Left lung (tissue), 10 donors: Measurements from ENCODE around the gene QRSL1. TPM values are rescaled to one million over a fixed set of nuclear protein-coding genes. Genes with fewer than 3 reads are reported as not detected.

Source experiments
- ATAC-seq: fragments of 200-7000 bp; cut with Tn5 transposase; one replicate; pipeline ENCODE4 v1.9.1; 2020; ENCODE audit warnings: moderate library complexity
- DNase-seq, 4 donors: peaks; one replicate each; pipeline ENCODE4 v3.0.0-alpha.2; 2013 to 2020
- H3K27ac ChIP-seq, 2 donors: fragments of 200-600 bp; sonication (generic) in 1 of 2; one replicate each; pipeline versions ENCODE4 v1.5.0 to v1.8.0; 2020 to 2021
- H3K27me3 ChIP-seq, 2 donors: fragments of 200-600 bp; sonication (generic) in 1 of 2; one replicate each; pipeline versions ENCODE4 v1.5.0 to v1.8.0; 2020 to 2021
- H3K36me3 ChIP-seq, 2 donors: fragments of 200-600 bp; sonication (generic) in 1 of 2; one replicate each; pipeline versions ENCODE4 v1.5.0 to v1.8.0; 2020 to 2021
- H3K4me1 ChIP-seq, 2 donors: fragments of 200-600 bp; one replicate each; pipeline ENCODE4 v1.8.0; 2021
- H3K4me3 ChIP-seq, 2 donors: fragments of 200-600 bp; sonication (generic) in 1 of 2; one replicate each; pipeline versions ENCODE4 v1.5.0 to v1.8.0; 2020 to 2021; ENCODE audit warnings: mild to moderate bottlenecking in 1 of 2
- H3K9me3 ChIP-seq, 2 donors: fragments of 200-600 bp; sonication (generic) in 1 of 2; one replicate each; pipeline versions ENCODE4 v1.5.0 to v1.8.0; 2020 to 2021
- intact Hi-C, 2 donors: fragments of 100-400 bp; cut with DNase I; formaldehyde crosslinking; loops; one replicate each; pipeline versions ENCODE4 v1.11.2 to v1.14.2; 2022
- polyA plus RNA-seq, 6 donors: library from polyadenylated mRNA; unstranded; fragments of 120-200 nt; gene quantifications; one replicate each; pipeline ENCODE4 v1.2.1, GENCODE V29; 2013; ENCODE audit not compliant: insufficient read length in 6 of 6
- total RNA-seq, 2 donors: library from RNA; stranded (reverse); fragmentation: NEBNext Ultra II Directional; extraction: Animal tissue kit (Norgen Biotek cat#: 25700); gene quantifications; one replicate each; pipeline ENCODE4 v1.2.1, GENCODE V29; 2021
- TF ChIP-seq, protein P1 (sequence below), 2 donors: fragments of 200-600 bp; sonication (generic) in 1 of 2; IDR thresholded peaks; one replicate each; pipeline versions ENCODE4 v1.5.0 to v1.8.0; 2021; ENCODE audit warnings: antibody characterized with exemption in 2 of 2
- donor health status: DM: no; HTN: yes; CAD: no.
- donor health status: DM: no; HTN: no; CAD: no.

The QRSL1 gene
- total and polyA plus RNA-seq, 8 donors: 9.7 to 18.6 (median 16.3) TPM

GRCh38 chr6:106648651-106649308, 19.4 kb downstream of the QRSL1 start:
- intact Hi-C loops: no loop called here
- H3K27ac ChIP-seq: no peak overlapping the region
- H3K36me3 ChIP-seq: peaks cover 0 to 72% of the 10 kb centered on the region in 2 donors
- TF ChIP-seq, protein P1, sequence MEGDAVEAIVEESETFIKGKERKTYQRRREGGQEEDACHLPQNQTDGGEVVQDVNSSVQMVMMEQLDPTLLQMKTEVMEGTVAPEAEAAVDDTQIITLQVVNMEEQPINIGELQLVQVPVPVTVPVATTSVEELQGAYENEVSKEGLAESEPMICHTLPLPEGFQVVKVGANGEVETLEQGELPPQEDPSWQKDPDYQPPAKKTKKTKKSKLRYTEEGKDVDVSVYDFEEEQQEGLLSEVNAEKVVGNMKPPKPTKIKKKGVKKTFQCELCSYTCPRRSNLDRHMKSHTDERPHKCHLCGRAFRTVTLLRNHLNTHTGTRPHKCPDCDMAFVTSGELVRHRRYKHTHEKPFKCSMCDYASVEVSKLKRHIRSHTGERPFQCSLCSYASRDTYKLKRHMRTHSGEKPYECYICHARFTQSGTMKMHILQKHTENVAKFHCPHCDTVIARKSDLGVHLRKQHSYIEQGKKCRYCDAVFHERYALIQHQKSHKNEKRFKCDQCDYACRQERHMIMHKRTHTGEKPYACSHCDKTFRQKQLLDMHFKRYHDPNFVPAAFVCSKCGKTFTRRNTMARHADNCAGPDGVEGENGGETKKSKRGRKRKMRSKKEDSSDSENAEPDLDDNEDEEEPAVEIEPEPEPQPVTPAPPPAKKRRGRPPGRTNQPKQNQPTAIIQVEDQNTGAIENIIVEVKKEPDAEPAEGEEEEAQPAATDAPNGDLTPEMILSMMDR (IDR thresholded peaks at IDR 0.05): no peak
- H3K4me1 ChIP-seq: no peaks in the 10 kb centered on the region
- no peaks in the 10 kb centered on the region for H3K27me3 ChIP-seq
- ATAC-seq: no peak
- no peak overlapping the region for H3K4me3 ChIP-seq
- no peaks in the 10 kb centered on the region for H3K9me3 ChIP-seq
- no peak for DNase-seq

- peaks cover 0 to 95% of the 10 kb centered on the region in 2 donors for H3K36me3 ChIP-seq
- no peak for ATAC-seq
- DNase-seq: no peak
- intact Hi-C loops: no loop called here
- no peak overlapping the region for H3K4me3 ChIP-seq
- H3K9me3 ChIP-seq: peaks cover 0 to 20% of the 10 kb centered on the region in 2 donors
- no peaks in the 10 kb centered on the region for H3K27me3 ChIP-seq
- no peaks in the 10 kb centered on the region for H3K4me1 ChIP-seq
- TF ChIP-seq, protein P1 (IDR thresholded peaks at IDR 0.05): no peak
- H3K27ac ChIP-seq: no peak overlapping the region
Measured at GRCh38 chr6:106658469-106658868, 29.1 kb downstream of the QRSL1 start.

DNA sequence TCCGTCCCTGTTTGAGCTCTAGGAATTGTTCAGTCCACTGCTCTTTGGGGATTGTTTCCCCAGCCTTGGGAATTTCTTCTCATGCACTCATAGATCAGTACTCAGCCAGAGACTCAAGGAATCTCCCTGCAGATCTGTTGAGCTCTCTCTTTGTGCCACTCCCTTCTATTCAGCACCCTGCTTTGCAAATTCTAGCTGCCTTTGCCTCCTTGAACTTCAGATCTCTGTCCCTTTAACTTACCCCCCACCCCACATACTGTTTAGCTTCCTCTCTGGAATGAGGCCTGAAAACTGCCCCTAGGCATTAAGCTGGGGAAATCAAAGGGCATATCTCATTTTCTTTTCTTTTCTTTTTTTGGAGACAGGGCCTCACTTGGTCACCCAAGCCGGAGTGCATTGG, 30.5 kb downstream of the QRSL1 start:
- no peak for ATAC-seq
- DNase-seq: no peak
- Histone ChIP-seq H3K9me3 (peaks cover 0 to 20% of the 10 kb centered on the region in 2 donors), H3K4me1 (no peaks in the 10 kb centered on the region), H3K27ac (no peak overlapping the region), H3K27me3 (no peaks in the 10 kb centered on the region), H3K4me3 (no peak overlapping the region), H3K36me3 (peaks cover 0 to 91% of the 10 kb centered on the region in 2 donors)
- TF ChIP-seq, protein P1 (IDR thresholded peaks at IDR 0.05): no peak
- intact Hi-C loops: no loop called here

DNA sequence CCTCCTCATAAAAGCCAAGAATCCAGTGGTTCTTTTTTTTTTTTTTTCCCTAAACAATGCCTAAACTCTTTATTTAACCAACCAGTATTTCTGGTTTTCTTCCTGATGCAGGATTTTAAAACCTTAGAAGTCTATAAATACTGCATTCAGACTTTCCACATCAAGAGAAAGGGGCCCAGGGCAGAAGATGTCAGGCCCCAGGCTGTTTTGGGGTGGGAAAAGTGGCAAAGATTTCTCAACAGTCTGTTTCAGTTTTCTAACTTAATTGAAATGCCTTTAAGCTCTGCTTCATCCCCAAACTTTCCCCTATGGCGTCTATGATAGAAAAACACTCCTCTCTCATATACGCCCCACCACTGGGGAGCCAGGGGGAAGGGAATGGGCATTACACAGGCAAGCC, 33.1 kb downstream of the QRSL1 start:
- peak in 1 of 4 donors; percentile 7 for DNase-seq
- intact Hi-C loops: no loop called here
- peaks cover 0 to 87% of the 10 kb centered on the region in 2 donors for H3K36me3 ChIP-seq

DNA sequence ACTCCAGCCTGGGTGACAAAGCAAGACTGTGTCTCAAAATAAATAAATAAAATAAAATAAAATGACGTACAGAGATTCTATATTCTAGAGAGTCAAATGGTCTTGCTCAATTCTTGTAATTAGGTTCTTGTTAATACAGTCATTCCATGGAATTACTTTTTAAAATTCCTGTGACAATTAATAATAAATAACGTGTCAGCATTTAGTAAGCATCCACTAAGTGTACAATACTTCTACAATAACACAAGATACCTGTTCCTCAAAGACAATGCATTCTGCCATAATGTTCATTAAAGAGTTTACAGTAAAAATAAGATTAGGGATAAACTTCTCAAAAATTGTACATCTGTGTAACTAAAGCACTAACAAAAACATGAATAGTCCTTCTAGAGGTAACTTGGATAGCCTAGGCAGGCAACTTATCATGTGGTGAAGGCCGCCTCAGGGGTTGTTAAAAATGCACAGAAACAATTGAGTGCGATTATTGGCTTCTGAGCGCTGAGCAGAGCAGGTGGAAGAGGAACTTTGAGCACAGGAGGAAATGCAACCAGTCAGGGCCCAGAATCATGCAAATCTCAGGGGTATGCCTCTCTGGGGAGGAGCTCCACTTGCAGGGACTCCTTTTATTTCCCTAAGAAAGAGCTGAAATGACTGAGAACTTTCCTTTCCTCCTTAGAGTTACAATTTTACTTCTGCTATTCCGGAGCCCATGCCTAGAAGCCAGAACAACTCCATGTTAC, 37.1 kb downstream of the QRSL1 start:
- ATAC-seq: no peak
- H3K27me3 ChIP-seq: no peaks in the 10 kb centered on the region
- no peak for DNase-seq
- H3K27ac ChIP-seq: no peak overlapping the region
- H3K9me3 ChIP-seq: no peaks in the 10 kb centered on the region
- H3K4me1 ChIP-seq: no peaks in the 10 kb centered on the region
- no peak overlapping the region for H3K4me3 ChIP-seq
- intact Hi-C loops: no loop called here
- TF ChIP-seq, protein P1 (IDR thresholded peaks at IDR 0.05): no peak
- H3K36me3 ChIP-seq: peaks cover 0 to 47% of the 10 kb centered on the region in 2 donors

More for the DNA sequence above, 33.1 kb downstream of the QRSL1 start:
- Histone ChIP-seq H3K4me3 (no peak overlapping the region), H3K9me3 (peaks cover 0 to 18% of the 10 kb centered on the region in 2 donors), H3K27me3 (no peaks in the 10 kb centered on the region), H3K4me1 (no peaks in the 10 kb centered on the region), H3K27ac (no peak overlapping the region)
- ATAC-seq: no peak
- TF ChIP-seq, protein P1 (IDR thresholded peaks at IDR 0.05): no peak
